ENCODE measurements around the gene OR52K1.

GRCh38 chr11:4441515-4441914 lies 40.9 kb upstream of the OR52K1 start:
- TF ChIP-seq SRF (IDR thresholded peaks at IDR 0.05; ENCODE audit: low read depth) (no peak), CTCF (IDR thresholded peaks at IDR 0.05 in 2 of 3, conservative IDR thresholded peaks at IDR 0.05 in 1 of 3; ENCODE audit: borderline replicate concordance in 1 of 3, insufficient read depth in 1 of 3, low read depth in 2 of 3, low read length in 2 of 3) (no peak), ZBTB33 (IDR thresholded peaks at IDR 0.05; ENCODE audit: extremely low read depth, insufficient replicate concordance, low read length) (no peak), ATF3 (IDR thresholded peaks at IDR 0.05) (no peak), POLR2A (IDR thresholded peaks at IDR 0.05; ENCODE audit: borderline replicate concordance, extremely low read depth, insufficient read depth, insufficient read length) (no peak), POLR2AphosphoS5 (IDR thresholded peaks at IDR 0.05; ENCODE audit: low read depth, low read length) (no peak), EZH2 (IDR thresholded peaks at IDR 0.05) (no peak), EZH2phosphoT487 (IDR thresholded peaks at IDR 0.05; ENCODE audit: borderline replicate concordance) (no peak), ZFX (IDR thresholded peaks at IDR 0.05) (no peak), SIN3A (IDR thresholded peaks at IDR 0.05; ENCODE audit: low read depth) (no peak)

Measured in HCT116 (cell line).